Astrocyte of the spinal cord (primary cell): ENCODE results near the gene KDM8.

Experiments used
- DNase-seq: peaks from one replicate; pipeline ENCODE4 v3.0.0; 2011; ENCODE audit warnings: low read depth, low spot score
- H3K4me3 ChIP-seq: 2 replicates; pipeline ENCODE4 v1.5.1; 2011; ENCODE audit warnings: low read depth, mild to moderate bottlenecking, low read length, moderate library complexity
- CTCF ChIP-seq: IDR thresholded peaks from 2 replicates; pipeline ENCODE4 v1.5.1; 2012; ENCODE audit warnings: low read depth, mild to moderate bottlenecking, low read length, inconsistent platforms
- in situ Hi-C: cut with HindIII; loops from 2 replicates; pipeline ENCODE4 v1.10.0; 2017; ENCODE audit warnings: low sequenced_read_pairs

KDM8 gene

GRCh38 chr16:27189335-27189972 lies 13.9 kb upstream of the KDM8 start:
- no peak for TF ChIP-seq CTCF

GRCh38 chr16:27190316-27190871 lies 12.9 kb upstream of the KDM8 start:
- in situ Hi-C loops: no loop called here
- no peak for DNase-seq
- H3K4me3 ChIP-seq: no peak overlapping the region
- TF ChIP-seq CTCF: no peak

More at GRCh38 chr16:27189335-27189972, 13.9 kb upstream of the KDM8 start:
- DNase-seq: no peak
- in situ Hi-C loops: no loop called here
- no peak overlapping the region for H3K4me3 ChIP-seq

- DNase-seq: no peak
- H3K4me3 ChIP-seq: no peak overlapping the region
- in situ Hi-C loops: no loop called here
- TF ChIP-seq CTCF: no peak
Observed at GRCh38 chr16:27191352-27191924, 11.9 kb upstream of the KDM8 start.

- H3K4me3 ChIP-seq: no peak overlapping the region
- peak; percentile 12 for TF ChIP-seq CTCF
- no peak for DNase-seq
- in situ Hi-C loops: no loop called here
Observed at GRCh38 chr16:27193300-27193990, 9.9 kb upstream of the KDM8 start.

GRCh38 chr16:27195076-27195741 lies 8.1 kb upstream of the KDM8 start:
- H3K4me3 ChIP-seq: no peak overlapping the region
- in situ Hi-C loops: no loop called here
- no peak for DNase-seq
- TF ChIP-seq CTCF: no peak

- no peak for DNase-seq
- no peak overlapping the region for H3K4me3 ChIP-seq
- in situ Hi-C loops: no loop called here
- no peak for TF ChIP-seq CTCF
Observed at GRCh38 chr16:27195941-27196595, 7.3 kb upstream of the KDM8 start.
